HG02610 (cell line): ENCODE measurements around the gene HELZ.
"Not testable (repeated sequence)": the region's sequence is repeated elsewhere in the genome, so short reads cannot be mapped to it uniquely, and the experiment has no call there.

Source experiments
- ATAC-seq: cut with Tn5 transposase; IDR thresholded peaks from one replicate; pipeline ENCODE4 v1.9.1; 2021; ENCODE audit warnings: mild to moderate bottlenecking, moderate library complexity; ENCODE audit not compliant: unreplicated experiment

HELZ gene

GRCh38 chr17:67054011-67054591 lies 190.9 kb downstream of the HELZ start:
- no peak for ATAC-seq

- ATAC-seq = no peak
Observed at GRCh38 chr17:67053438-67054000, 191.5 kb downstream of the HELZ start.

- ATAC-seq = no peak
Observed at GRCh38 chr17:67052720-67053437, 192.1 kb downstream of the HELZ start.

GRCh38 chr17:67051837-67052236 lies 193.2 kb downstream of the HELZ start:
- no peak for ATAC-seq

GRCh38 chr17:67051155-67051538 lies 193.8 kb downstream of the HELZ start:
- ATAC-seq = no peak

- ATAC-seq = no peak
Observed at GRCh38 chr17:67050471-67051154, 194.4 kb downstream of the HELZ start.

- ATAC-seq = no peak
Observed at GRCh38 chr17:67050066-67050465, 194.9 kb downstream of the HELZ start.

GRCh38 chr17:67049025-67049739 lies 195.8 kb downstream of the HELZ start:
- no peak for ATAC-seq

- no peak for ATAC-seq
Observed at GRCh38 chr17:67047382-67047781, 197.6 kb downstream of the HELZ start.

GRCh38 chr17:67046398-67046797 lies 198.6 kb downstream of the HELZ start:
- no peak for ATAC-seq

GRCh38 chr17:67044940-67045339 lies 200.1 kb downstream of the HELZ start:
- ATAC-seq = no peak

- ATAC-seq = no peak
Observed at GRCh38 chr17:67044016-67044772, 200.8 kb downstream of the HELZ start, which contains the start of gene CACNG1. Gene CACNG1 (plus strand): TSS chr17:67044554. CDS start chr17:67044661, 107 bp downstream.

GRCh38 chr17:67043283-67043682 lies 201.7 kb downstream of the HELZ start:
- no peak for ATAC-seq

GRCh38 chr17:67041941-67042899 lies 202.8 kb downstream of the HELZ start:
- ATAC-seq = no peak

GRCh38 chr17:67041531-67041930 lies 203.5 kb downstream of the HELZ start:
- no peak for ATAC-seq

GRCh38 chr17:67041119-67041518 lies 203.9 kb downstream of the HELZ start:
- ATAC-seq = not testable (repeated sequence)

GRCh38 chr17:67040652-67041051 lies 204.3 kb downstream of the HELZ start:
- no peak for ATAC-seq

- no peak for ATAC-seq
Observed at GRCh38 chr17:67038861-67039365, 206.1 kb downstream of the HELZ start.
